Activated B cell treated with CpG ODN at 0.5 μM for 24 hours (primary cell): ENCODE data around the gene LIPK. TPM values are rescaled to one million over a fixed set of nuclear protein-coding genes. Genes with fewer than 3 reads are reported as not detected.

Experiments
- total RNA-seq: library from RNA; stranded (reverse); gene quantifications from 2 replicates; pipeline ENCODE4 v1.2.3, GENCODE V29; 2022

The LIPK gene
- total RNA-seq, 1 donor from 2014 or later: not detected

Other genes starting within 250 kb of the LIPK start
- 4.9 and 5.7 TPM in 2 replicates for gene RNLS, start 122.9 kb upstream of the LIPK start, total RNA-seq
- 0.07 and 0.31 TPM in 2 replicates for gene LIPJ, start 119.5 kb upstream of the LIPK start, total RNA-seq
- gene LIPF, start 41.8 kb upstream of the LIPK start, total RNA-seq: not detected in 2 replicates
- gene LIPN, start 53.8 kb downstream of the LIPK start, total RNA-seq: 0.24 and 0.27 TPM in 2 replicates
- gene LIPM, start 96.5 kb downstream of the LIPK start, total RNA-seq: not detected in 2 replicates
- gene ANKRD22, start 145.6 kb downstream of the LIPK start, total RNA-seq: not detected in 2 replicates
- gene STAMBPL1, start 174.0 kb downstream of the LIPK start, total RNA-seq: 38.7 and 44.5 TPM in 2 replicates
- gene ACTA2, start 246.5 kb downstream of the LIPK start, total RNA-seq: 1.5 and 2.4 TPM in 2 replicates